Neural cell (in vitro differentiated cells): ENCODE results near the gene MAPK8IP2. TPM values are rescaled to one million over a fixed set of nuclear protein-coding genes. Genes with fewer than 3 reads are reported as not detected.

Experiments
- H2AFZ ChIP-seq: fragments of 200-600, 300-800 bp; sonication (generic), shearing (Covaris generic); 2 replicates; pipeline ENCODE4 v1.6.0; 2014; ENCODE audit warnings: low read depth, mild to moderate bottlenecking, antibody characterized with exemption, low read length, moderate library complexity
- H3F3A ChIP-seq: fragments of 200-600 bp; shearing (Covaris generic); 2 replicates; pipeline ENCODE4 v1.6.1; 2016; ENCODE audit warnings: mild to moderate bottlenecking, moderate library complexity, mixed read lengths, antibody characterized with exemption, low read length; ENCODE audit not compliant: insufficient read depth, poor library complexity, severe bottlenecking
- H3K27ac ChIP-seq: fragments of 200-600, 300-800 bp; sonication (generic), shearing (Covaris generic); 2 replicates; pipeline ENCODE4 v1.5.1; 2014; ENCODE audit warnings: mild to moderate bottlenecking, low read length, moderate library complexity
- H3K27me3 ChIP-seq: fragments of 300-800, 200-600 bp; sonication (generic), shearing (Covaris generic); 2 replicates; pipeline ENCODE4 v1.6.0; 2014; ENCODE audit warnings: mild to moderate bottlenecking, low read depth, low read length, moderate library complexity; ENCODE audit not compliant: insufficient read depth
- H3K36me3 ChIP-seq: fragments of 300-800, 200-600 bp; sonication (generic), shearing (Covaris generic); 2 replicates; pipeline ENCODE4 v1.5.1; 2014; ENCODE audit warnings: mild to moderate bottlenecking, antibody characterized with exemption, low read length, moderate library complexity; ENCODE audit not compliant: insufficient read depth
- H3K4me2 ChIP-seq: fragments of 300-800, 200-600 bp; sonication (generic), shearing (Covaris generic); 2 replicates; pipeline ENCODE4 v1.6.0; 2014; ENCODE audit warnings: mild to moderate bottlenecking, low read length
- H3K4me3 ChIP-seq: fragments of 300-800, 200-600 bp; sonication (generic), shearing (Covaris generic); 2 replicates; pipeline ENCODE4 v1.5.1; 2014; ENCODE audit warnings: mild to moderate bottlenecking, low read length, moderate library complexity
- H3K79me2 ChIP-seq: fragments of 200-600 bp; shearing (Covaris generic); replicated peaks from 2 replicates; pipeline ENCODE4 v1.6.0; 2014; ENCODE audit warnings: mild to moderate bottlenecking, low read length, moderate library complexity; ENCODE audit not compliant: insufficient read depth
- H3K9ac ChIP-seq: fragments of 300-800, 200-600 bp; sonication (generic), shearing (Covaris generic); 2 replicates; pipeline ENCODE4 v1.6.1; 2016; ENCODE audit warnings: mild to moderate bottlenecking, low read length, mixed read lengths
- H3K9me2 ChIP-seq: fragments of 200-600 bp; shearing (Covaris generic); 2 replicates; pipeline ENCODE4 v1.6.1; 2016; ENCODE audit warnings: mild to moderate bottlenecking, low read length, mixed read lengths; ENCODE audit not compliant: insufficient read depth
- H3K9me3 ChIP-seq: fragments of 200-600, 300-800 bp; sonication (generic), shearing (Covaris generic); 2 replicates; pipeline ENCODE4 v1.6.1; 2016; ENCODE audit warnings: mild to moderate bottlenecking, mixed run types, low read length, moderate library complexity, mixed read lengths
- H4K20me1 ChIP-seq: fragments of 200-600 bp; shearing (Covaris generic); 2 replicates; pipeline ENCODE4 v1.6.1; 2016; ENCODE audit warnings: mild to moderate bottlenecking, mixed run types; ENCODE audit not compliant: insufficient read depth
- EP300 ChIP-seq: fragments of 450-650 bp; conservative IDR thresholded peaks from 2 replicates; pipeline ENCODE4 v1.6.1; 2014; ENCODE audit warnings: antibody characterized with exemption, mild to moderate bottlenecking, moderate library complexity; ENCODE audit not compliant: poor library complexity, severe bottlenecking
- EZH2 ChIP-seq: fragments of 200-600, 300-800 bp; shearing (Covaris generic), sonication (generic); IDR thresholded peaks from 2 replicates; pipeline ENCODE4 v1.6.1; 2014; ENCODE audit warnings: antibody characterized with exemption, low read length, borderline replicate concordance, mild to moderate bottlenecking; ENCODE audit not compliant: insufficient read depth, poor library complexity, severe bottlenecking
- MXI1 ChIP-seq: fragments of 450-650 bp; conservative IDR thresholded peaks from 2 replicates; pipeline ENCODE4 v1.6.1; 2014; ENCODE audit warnings: antibody characterized with exemption, mild to moderate bottlenecking; ENCODE audit not compliant: poor library complexity, severe bottlenecking
- POLR2AphosphoS5 ChIP-seq: IDR thresholded peaks from 2 replicates; pipeline ENCODE4 v1.6.1; 2012
- RAD21 ChIP-seq: fragments of 450-650 bp; conservative IDR thresholded peaks from 2 replicates; pipeline ENCODE4 v1.6.1; 2014; ENCODE audit warnings: antibody characterized with exemption, mild to moderate bottlenecking, moderate library complexity
- SMC3 ChIP-seq: fragments of 450-650 bp; conservative IDR thresholded peaks from 2 replicates; pipeline ENCODE4 v1.6.1; 2014; ENCODE audit warnings: antibody characterized with exemption, mild to moderate bottlenecking, moderate library complexity; ENCODE audit not compliant: poor library complexity
- TAF1 ChIP-seq: IDR thresholded peaks from 2 replicates; pipeline ENCODE4 v1.6.1; 2012; ENCODE audit warnings: low read depth
- polyA plus RNA-seq: library from polyadenylated mRNA; depleted of rRNA; stranded (reverse); fragments of >200 nt; gene quantifications from 2 replicates; pipeline ENCODE4 v1.2.3, GENCODE V29; 2014
- TF ChIP-seq, protein P1 (sequence below): fragments of 450-650 bp; IDR thresholded peaks from 2 replicates; pipeline ENCODE4 v1.5.1; 2014; ENCODE audit warnings: antibody characterized with exemption, mild to moderate bottlenecking, moderate library complexity; ENCODE audit not compliant: poor library complexity, severe bottlenecking
- TF ChIP-seq, protein P2 (sequence below): IDR thresholded peaks from 2 replicates; pipeline ENCODE4 v1.6.1; 2012; ENCODE audit warnings: borderline replicate concordance

The MAPK8IP2 gene
- polyA plus RNA-seq, 1 donor from 2014 or later: 48.0 TPM

GRCh38 chr22:50625568-50626313, 25.1 kb downstream of the MAPK8IP2 start:
- no peaks in the 10 kb centered on the region for H4K20me1 ChIP-seq
- no peak overlapping the region for H2AFZ ChIP-seq
- no peaks in the 10 kb centered on the region for H3K9me2 ChIP-seq
- H3K9ac ChIP-seq: no peak overlapping the region
- TF ChIP-seq EP300 (no peak), MXI1 (no peak), EZH2 (no peak), SMC3 (no peak), RAD21 (no peak), TAF1 (no peak), POLR2AphosphoS5 (no peak)
- TF ChIP-seq, protein P1, sequence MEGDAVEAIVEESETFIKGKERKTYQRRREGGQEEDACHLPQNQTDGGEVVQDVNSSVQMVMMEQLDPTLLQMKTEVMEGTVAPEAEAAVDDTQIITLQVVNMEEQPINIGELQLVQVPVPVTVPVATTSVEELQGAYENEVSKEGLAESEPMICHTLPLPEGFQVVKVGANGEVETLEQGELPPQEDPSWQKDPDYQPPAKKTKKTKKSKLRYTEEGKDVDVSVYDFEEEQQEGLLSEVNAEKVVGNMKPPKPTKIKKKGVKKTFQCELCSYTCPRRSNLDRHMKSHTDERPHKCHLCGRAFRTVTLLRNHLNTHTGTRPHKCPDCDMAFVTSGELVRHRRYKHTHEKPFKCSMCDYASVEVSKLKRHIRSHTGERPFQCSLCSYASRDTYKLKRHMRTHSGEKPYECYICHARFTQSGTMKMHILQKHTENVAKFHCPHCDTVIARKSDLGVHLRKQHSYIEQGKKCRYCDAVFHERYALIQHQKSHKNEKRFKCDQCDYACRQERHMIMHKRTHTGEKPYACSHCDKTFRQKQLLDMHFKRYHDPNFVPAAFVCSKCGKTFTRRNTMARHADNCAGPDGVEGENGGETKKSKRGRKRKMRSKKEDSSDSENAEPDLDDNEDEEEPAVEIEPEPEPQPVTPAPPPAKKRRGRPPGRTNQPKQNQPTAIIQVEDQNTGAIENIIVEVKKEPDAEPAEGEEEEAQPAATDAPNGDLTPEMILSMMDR: no peak
- TF ChIP-seq, protein P2, sequence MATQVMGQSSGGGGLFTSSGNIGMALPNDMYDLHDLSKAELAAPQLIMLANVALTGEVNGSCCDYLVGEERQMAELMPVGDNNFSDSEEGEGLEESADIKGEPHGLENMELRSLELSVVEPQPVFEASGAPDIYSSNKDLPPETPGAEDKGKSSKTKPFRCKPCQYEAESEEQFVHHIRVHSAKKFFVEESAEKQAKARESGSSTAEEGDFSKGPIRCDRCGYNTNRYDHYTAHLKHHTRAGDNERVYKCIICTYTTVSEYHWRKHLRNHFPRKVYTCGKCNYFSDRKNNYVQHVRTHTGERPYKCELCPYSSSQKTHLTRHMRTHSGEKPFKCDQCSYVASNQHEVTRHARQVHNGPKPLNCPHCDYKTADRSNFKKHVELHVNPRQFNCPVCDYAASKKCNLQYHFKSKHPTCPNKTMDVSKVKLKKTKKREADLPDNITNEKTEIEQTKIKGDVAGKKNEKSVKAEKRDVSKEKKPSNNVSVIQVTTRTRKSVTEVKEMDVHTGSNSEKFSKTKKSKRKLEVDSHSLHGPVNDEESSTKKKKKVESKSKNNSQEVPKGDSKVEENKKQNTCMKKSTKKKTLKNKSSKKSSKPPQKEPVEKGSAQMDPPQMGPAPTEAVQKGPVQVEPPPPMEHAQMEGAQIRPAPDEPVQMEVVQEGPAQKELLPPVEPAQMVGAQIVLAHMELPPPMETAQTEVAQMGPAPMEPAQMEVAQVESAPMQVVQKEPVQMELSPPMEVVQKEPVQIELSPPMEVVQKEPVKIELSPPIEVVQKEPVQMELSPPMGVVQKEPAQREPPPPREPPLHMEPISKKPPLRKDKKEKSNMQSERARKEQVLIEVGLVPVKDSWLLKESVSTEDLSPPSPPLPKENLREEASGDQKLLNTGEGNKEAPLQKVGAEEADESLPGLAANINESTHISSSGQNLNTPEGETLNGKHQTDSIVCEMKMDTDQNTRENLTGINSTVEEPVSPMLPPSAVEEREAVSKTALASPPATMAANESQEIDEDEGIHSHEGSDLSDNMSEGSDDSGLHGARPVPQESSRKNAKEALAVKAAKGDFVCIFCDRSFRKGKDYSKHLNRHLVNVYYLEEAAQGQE: no peak
- no peak overlapping the region for H3K4me2 ChIP-seq
- no peaks in the 10 kb centered on the region for H3K79me2 ChIP-seq
- no peak overlapping the region for H3K4me3 ChIP-seq
- H3F3A ChIP-seq: no peaks in the 10 kb centered on the region
- H3K27me3 ChIP-seq: no peaks in the 10 kb centered on the region
- no peaks in the 10 kb centered on the region for H3K36me3 ChIP-seq
- no peak overlapping the region for H3K27ac ChIP-seq
- H3K9me3 ChIP-seq: no peaks in the 10 kb centered on the region

- Histone ChIP-seq H3K27me3 (no peaks in the 10 kb centered on the region), H2AFZ (no peak overlapping the region), H3K4me3 (no peak overlapping the region), H4K20me1 (no peaks in the 10 kb centered on the region), H3K9ac (no peak overlapping the region), H3F3A (no peaks in the 10 kb centered on the region), H3K9me2 (no peaks in the 10 kb centered on the region), H3K27ac (no peak overlapping the region), H3K4me2 (no peak overlapping the region), H3K36me3 (no peaks in the 10 kb centered on the region), H3K9me3 (no peaks in the 10 kb centered on the region), H3K79me2 (no peaks in the 10 kb centered on the region)
- TF ChIP-seq MXI1: no peak
- no peak for TF ChIP-seq SMC3
- TF ChIP-seq EZH2: no peak
- TF ChIP-seq, protein P1: no peak
- no peak for TF ChIP-seq EP300
- no peak for TF ChIP-seq RAD21
- no peak for TF ChIP-seq POLR2AphosphoS5
These were observed 25.8 kb downstream of the MAPK8IP2 start for GRCh38 chr22:50626314-50626849.
